GM18867 (cell line): ENCODE measurements around the gene SNAPC2.
"Not testable (repeated sequence)": the region's sequence is repeated elsewhere in the genome, so short reads cannot be mapped to it uniquely, and the experiment has no call there.

ENCODE experiments used
- ATAC-seq: cut with Tn5 transposase; IDR thresholded peaks from one replicate; pipeline ENCODE4 v1.9.1; 2021; ENCODE audit warnings: mild to moderate bottlenecking, moderate library complexity; ENCODE audit not compliant: unreplicated experiment

The SNAPC2 gene

GRCh38 chr19:7908742-7909461 is 11.2 kb upstream of the SNAPC2 start:
- no peak for ATAC-seq

GRCh38 chr19:7909471-7910067 is 10.6 kb upstream of the SNAPC2 start:
- ATAC-seq: no peak

GRCh38 chr19:7910321-7911161 is 9.6 kb upstream of the SNAPC2 start:
- ATAC-seq: no peak

- no peak for ATAC-seq
Observed at GRCh38 chr19:7911508-7912143, 8.5 kb upstream of the SNAPC2 start.

GRCh38 chr19:7912144-7912696 is 7.9 kb upstream of the SNAPC2 start:
- ATAC-seq: no peak

GRCh38 chr19:7912697-7913564 is 7.2 kb upstream of the SNAPC2 start:
- ATAC-seq: no peak

GRCh38 chr19:7913652-7914051 is 6.5 kb upstream of the SNAPC2 start:
- ATAC-seq: no peak

- ATAC-seq: no peak
Observed at GRCh38 chr19:7914099-7914498, 6.0 kb upstream of the SNAPC2 start.

GRCh38 chr19:7914598-7915045 is 5.5 kb upstream of the SNAPC2 start, which contains the start of gene TGFBR3L:
TGFBR3L (plus strand) TSS chr19:7914830.
- no peak for ATAC-seq

- no peak for ATAC-seq
Observed at GRCh38 chr19:7915250-7916102, 4.7 kb upstream of the SNAPC2 start.

- ATAC-seq: no peak
Observed at GRCh38 chr19:7916103-7916954, 3.8 kb upstream of the SNAPC2 start.

GRCh38 chr19:7916955-7917266 is 3.2 kb upstream of the SNAPC2 start:
- no peak for ATAC-seq

GRCh38 chr19:7917267-7918061 is 2.7 kb upstream of the SNAPC2 start:
- no peak for ATAC-seq

GRCh38 chr19:7918062-7918614 is 2.0 kb upstream of the SNAPC2 start:
- not testable (repeated sequence) for ATAC-seq

- ATAC-seq: no peak
Observed at GRCh38 chr19:7918615-7919421, 1.3 kb upstream of the SNAPC2 start.
